DMS114 treated with DMSO at 0.1 percent for 48 hours (cell line): Measurements from ENCODE around the gene TBCE.
"Not testable (repeated sequence)": the region's sequence is repeated elsewhere in the genome, so short reads cannot be mapped to it uniquely, and the experiment has no call there.

Source experiments
- DNase-seq: peaks from one replicate; lab custom pipeline; 2025; ENCODE audit not compliant: unreplicated experiment; lab: John Stamatoyannopoulos, UW

The TBCE gene

DNA sequence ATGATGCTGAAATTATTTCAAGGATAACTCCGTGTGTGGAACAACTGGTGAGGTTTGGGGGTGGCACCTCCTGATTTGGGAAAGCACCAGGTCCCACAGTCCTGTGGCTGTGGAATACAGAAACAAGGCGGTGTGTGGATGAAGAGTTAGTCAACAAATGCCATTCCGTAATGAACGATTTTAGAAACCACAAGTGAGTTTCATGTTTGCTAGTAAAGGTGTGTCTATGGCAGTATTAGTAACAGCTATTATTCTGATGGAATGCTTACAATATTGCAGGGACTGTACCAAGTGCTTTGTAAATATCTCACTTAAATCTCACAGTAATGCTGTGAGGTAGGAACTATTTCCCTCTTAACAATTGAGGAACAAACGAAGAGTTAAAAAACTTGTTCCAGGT, 83.2 kb downstream of the TBCE start:
- DNase-seq: no peak

DNA sequence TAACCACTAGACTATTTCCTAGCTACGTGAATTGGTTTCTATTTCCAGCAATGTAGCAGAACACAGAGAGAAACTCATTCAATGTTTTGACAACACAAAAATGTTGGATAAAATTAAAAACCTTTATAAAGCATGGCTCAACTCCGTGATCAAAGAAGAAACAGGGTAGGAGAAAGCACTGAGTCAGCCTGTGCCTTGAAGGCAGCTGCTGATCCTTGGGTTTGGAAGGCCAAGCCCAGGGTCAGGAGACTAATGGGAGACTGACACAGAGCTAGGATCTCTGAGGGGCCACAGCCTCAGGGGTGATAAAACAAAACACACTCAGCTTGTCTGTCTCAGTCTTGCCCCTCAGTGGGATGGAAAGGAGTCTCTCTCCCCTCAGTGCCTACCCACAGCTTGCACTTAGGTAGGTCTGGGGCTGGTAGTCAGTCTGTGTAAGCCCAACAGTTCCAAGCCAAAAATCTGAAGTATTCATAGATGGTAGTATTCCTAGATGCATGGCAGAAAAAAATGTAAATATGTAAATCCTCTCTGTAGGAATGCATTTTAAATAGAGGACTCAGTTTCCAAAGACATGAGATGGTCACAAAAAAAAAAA, 83.8 kb downstream of the TBCE start:
- DNase-seq: no peak

DNA sequence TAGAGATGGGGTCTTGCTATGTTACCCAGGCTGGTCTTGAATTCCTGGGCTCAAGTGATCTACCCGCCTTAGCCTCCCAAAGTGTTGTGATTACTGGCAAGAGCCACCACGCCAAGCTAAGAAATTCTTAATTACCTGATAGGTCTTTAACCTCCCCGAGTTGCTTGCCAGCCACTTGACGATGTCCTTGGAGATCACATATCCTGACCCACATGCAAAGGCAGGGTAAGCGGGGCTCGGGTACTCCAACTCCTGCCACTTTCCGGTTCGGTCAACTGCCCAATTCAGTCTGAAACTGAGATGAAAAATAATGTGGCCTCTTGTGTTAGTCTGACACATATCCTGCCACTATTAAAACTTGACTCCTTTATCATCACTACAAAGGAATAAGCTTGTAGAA, 86.8 kb downstream of the TBCE start:
- no peak for DNase-seq

DNA sequence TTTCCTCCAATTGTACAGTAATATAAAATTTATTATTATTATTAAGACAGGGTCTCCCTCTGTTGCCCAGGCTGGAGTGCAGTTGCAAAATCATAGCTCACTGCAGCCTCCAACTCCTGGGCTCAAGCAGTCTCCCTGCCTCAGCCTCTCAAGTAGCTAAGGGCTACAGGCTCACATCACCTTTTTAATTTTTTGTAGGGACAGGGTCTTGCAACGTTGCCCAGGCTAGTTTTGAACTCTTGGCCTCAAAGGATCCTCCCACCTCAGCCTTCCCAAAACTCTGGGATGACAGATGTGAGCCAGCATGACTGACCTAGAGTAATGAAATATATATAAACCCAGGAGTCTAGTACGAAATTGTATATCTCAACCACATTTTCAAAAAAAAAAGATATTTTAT, 87.9 kb downstream of the TBCE start:
- no peak for DNase-seq

DNA sequence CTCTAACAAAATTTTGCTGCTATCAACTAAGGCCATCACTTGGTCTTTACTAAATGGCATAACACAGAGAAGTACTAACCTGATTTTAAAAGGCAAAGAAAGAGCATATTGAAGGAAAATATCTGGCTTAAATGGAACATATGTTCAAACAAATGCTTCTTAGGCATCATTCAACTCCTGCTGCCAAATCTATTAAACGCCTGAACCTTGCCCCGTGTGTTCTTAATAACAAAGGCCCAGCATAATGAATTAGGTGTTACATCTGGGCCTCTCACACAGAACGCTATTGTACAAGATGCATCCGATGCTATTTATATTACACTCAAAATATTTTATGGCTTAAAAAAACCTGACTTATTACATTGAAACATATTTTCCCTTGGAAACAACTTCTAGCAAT, 88.6 kb downstream of the TBCE start:
- DNase-seq: no peak

DNA sequence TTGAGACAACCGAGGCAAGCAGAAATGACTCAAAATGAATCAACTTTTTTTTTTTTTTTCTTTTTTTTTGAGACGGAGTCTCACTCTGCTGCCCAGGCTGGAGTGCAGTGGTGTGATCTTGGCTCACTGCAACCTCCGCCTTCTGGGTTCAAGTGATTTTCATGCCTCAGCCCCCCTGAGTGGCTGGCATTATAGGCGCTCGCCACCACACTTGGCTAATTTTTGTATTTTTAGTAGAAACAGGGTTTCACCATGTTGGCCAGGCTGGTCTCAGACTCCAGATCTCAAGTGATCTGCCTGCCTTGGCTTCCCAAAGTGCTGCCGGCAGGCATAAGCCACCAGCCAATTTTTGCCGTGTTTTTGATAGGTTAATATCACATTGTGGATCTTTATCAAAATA, 90.6 kb downstream of the TBCE start:
- DNase-seq: not testable (repeated sequence)

DNA sequence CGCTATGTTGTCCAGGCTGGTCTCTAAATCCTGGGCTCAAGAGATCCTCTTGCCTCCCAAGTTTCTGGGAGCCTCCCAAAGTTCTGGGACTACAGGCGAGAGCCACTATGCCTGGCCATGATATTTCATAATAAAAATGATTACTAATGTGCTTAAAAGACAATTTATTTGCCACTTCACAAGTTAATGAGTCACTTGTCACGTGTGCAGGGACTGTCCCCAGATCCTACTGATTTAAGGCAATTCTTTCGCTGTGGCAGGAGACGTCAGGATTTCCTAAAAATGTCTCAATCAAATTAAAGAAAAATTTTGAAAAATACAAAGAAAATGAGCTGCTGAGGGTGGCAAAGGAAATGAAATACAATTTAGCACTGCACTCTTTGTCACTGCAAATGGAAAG, 93.5 kb downstream of the TBCE start:
- DNase-seq: no peak

DNA sequence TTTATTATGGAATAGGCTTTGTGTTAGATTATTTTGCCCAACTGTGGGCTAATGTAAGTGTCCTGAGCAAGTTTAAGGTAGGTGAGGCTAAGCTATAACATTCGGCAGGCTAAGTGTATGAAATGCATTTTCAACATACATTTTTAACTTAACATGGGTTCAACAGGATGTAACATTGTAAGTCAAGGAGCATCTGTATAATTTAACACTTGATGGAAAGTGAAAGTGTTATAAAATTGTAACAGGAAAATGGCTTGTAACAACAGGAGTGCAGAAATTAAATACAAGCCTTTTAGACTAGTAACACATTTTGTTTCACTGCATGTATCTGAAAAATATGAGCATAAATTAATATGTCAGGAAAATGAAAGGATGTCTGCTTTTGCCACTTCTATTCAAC, 94.7 kb downstream of the TBCE start:
- no peak for DNase-seq

DNA sequence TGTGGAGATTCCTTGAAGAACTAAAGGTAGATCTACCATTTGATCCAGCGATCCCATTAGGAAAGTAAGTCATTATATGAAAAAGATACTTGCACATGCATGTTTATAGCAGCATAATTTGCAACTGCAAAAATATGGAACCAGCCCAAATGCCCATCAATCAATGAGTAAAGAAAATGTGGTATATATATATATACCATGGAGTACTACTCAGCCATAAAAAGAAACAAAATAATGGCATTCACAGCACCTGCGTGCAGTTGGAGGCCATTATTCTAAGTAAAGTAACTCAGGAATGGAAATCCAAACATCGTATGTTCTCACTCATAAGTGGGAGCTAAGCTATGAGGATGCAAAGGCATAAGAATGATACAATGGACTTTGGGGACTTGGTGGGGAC, 95.6 kb downstream of the TBCE start:
- not testable (repeated sequence) for DNase-seq

DNA sequence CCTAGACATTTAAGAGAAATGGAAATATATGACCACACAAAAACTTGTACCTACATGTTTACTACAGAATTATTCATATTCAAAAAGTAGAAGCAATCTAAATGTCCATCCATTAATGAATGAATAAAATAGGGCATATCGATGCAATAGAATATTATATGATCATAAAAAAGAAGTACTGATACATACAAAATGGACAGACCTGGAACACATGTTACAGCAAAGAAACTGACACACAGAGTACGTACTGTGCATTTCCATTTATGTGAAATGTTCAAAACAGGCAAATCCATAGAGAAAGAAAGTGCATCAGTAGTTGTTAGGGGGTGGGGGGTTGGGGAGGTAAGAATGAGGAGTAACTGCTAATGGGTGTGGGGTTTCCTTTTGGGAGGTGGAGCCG, 97.8 kb downstream of the TBCE start:
- DNase-seq: no peak

DNA sequence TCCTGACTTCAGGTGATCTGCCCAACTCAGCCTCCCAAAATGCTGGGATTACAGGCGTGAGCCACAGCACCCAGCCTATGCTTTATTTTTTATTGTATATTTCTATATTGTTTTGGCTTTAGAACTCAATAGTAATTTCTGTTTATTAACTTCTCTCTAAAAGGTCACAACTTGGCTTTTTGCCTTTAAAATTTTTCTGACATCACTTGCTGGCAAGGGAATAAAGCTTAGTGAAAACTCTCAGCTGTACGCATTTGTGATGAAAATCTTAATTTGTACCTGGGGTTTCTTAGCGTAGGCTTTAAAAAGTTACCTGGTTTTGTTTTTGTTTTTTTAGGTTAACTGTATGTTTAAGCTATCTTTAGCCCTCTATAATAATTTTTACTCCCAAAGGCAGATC, 100.8 kb downstream of the TBCE start:
- no peak for DNase-seq

DNA sequence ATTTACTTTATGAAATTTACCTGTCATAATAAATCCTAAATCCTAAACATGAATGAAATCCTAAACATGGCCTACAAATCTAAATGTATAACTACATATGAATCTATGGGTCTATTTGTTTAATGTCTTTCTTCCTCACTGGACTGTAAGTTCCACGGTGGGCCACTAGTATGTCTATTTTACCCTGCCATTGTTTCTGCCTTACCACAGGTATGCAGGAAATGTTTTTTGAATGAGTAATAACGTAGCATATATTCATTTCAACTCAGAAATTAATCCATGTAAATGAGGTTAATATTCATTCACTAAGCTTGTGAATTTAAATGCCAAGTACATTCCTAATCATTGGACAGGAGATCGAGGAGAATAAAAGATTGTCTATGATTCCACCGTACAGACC, 101.7 kb downstream of the TBCE start:
- no peak for DNase-seq

DNA sequence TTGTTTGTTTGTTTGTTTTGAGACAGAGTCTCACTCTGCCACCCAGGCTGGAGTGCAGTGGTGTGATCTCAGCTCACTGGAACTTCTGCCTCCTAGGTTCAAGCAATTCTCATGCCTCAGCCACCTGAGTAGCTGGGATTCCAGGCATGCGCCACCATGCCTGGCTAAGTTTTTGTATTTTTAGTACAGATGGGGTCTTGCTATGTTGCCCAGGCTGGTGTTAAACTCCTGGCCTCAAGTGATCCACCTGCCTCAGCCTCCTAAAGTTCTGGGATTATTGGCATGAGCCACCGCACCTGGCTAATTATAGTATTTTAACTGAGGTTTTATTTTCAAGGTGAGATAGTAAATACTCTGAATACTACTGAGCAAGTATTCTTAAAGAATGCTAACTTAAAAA, 102.7 kb downstream of the TBCE start:
- DNase-seq: not testable (repeated sequence)

DNA sequence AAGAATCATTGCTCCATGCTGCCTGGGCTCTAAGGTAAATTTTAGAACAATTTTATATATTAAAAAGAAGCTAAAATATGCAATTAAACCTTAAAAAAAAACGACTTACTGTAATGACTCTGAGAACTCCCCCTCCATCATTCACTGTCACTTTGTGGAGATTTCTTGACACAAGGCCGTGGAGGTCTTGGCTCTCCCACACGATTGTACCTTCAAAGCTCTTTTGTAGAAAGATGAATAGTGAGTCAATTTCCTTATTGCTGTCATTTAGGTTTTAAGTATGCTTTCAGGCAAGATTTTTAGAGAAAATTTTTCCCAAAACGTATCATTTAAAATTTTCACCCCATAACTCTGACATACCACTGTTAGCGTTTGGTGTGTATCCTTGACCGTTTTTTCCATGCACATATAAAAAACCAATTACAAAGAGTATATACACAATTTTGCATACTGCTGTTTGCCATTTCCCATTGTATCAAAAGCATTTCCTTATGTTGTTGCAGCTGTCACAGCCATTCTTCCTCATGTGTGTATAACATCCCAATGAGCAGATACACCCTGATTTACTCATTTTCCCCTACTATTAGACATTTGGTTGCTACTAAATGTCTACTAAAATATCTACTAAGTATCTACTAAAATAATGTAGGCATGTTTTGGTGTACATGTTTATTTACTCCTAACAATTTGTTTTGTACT, 103.7 kb downstream of the TBCE start:
- DNase-seq: no peak

DNA sequence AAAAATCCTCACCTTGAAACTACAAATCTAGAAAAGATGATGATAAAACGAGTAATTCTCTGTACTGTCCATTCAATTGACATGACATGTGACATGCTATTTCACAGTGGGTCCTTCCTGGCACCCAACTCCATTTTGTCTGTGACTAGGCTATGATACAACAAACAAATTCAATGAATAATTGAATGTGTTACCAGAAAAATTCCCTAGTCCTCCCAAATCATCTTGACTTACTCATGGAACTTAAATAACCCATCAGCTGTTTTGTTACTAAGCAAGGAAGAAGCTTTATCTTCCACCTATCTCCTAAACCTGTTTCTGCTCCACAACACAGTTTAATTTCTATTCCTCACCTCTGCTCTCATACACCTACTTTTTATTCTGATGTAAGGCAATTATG, 106.6 kb downstream of the TBCE start:
- DNase-seq: no peak

DNA sequence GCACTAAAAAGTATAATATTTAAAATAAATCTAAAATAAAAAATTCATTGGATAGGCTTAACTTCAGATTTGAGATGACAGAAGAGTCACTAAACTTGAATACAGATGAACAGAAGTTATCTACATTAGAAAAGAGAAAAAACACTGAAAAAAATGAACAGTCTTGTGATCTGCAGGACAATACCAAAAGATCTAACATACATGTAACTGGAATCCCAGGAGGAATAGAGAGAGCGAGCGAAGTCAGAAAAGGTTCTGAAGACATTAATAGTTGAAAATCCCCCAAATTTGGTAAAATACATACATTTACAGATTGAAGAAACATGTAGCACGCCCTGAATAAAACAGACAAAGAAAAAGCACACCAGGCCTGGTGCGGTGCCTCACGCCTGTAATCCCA, 115.9 kb downstream of the TBCE start:
- no peak for DNase-seq

DNA sequence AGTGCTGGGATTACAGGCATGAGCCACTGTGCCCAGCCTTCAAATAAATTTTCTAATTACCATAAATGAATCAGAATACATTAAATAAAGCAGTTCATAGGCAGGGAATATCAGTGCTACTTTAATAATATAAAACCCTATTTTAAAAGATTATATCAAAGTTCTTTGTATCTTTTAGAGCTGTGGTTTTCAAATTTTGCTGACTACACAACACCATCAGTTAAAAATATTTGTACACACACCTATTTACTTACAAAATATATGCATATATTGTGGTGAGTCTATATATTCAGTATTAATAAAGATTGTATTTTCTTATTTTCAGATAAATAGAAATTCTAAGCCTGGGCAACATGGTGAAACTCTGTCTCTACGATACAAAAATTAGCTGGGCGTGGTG, 118.3 kb downstream of the TBCE start:
- DNase-seq: no peak

DNA sequence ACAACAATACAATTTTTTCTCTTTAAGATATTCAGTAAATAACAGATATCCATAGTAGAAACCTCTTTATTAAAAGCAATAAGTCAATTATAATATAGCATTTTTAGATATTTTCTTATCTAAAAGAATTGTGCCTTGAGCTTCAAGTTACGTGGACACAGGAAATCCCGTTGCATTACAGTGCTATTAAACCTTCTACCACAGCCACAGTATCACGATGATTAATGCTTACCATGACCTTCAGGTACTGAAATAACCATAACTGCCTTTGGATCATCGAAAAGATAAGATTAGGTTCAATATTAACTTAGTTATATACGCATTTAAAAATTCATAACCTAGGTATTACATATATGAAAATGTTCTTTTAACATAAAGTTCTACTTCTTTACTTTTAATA, 119.1 kb downstream of the TBCE start:
- no peak for DNase-seq

DNA sequence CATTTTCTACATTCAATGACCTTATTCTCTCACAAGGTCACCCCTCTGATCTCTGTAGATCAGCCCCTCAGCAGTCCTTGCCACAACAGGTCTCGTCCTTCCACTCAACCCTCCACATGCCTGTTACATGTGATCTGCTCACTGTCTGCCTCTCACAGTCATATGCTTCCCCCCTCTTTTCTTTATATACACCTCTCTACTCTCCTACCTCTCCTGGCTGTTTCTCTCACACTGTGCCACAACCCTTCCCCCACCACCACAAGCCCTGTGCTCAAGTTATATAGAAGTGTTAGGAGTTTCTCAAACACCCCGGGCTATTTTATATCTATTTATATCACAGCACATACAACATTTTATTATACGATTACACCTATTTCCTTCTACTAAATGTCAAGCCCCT, 124.4 kb downstream of the TBCE start:
- DNase-seq: no peak

DNA sequence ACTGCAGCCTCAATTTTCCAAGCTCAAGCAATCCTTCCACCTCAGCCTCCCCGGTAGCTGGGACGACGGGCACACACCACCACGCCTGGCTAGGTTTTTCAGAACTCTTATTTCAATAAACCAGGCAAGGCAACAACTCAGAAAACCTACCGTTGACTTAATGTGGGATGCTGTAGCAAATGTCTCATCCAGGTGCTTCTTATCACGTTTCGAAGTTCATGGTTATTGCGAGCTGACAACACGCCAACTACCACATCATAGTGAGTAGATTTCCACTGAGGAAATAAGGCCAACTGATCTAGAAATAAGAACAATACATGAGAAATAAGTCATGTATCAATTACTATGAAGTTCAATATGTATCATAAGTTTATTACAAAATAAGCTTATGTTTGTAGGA, 127.3 kb downstream of the TBCE start:
- DNase-seq: no peak

DNA sequence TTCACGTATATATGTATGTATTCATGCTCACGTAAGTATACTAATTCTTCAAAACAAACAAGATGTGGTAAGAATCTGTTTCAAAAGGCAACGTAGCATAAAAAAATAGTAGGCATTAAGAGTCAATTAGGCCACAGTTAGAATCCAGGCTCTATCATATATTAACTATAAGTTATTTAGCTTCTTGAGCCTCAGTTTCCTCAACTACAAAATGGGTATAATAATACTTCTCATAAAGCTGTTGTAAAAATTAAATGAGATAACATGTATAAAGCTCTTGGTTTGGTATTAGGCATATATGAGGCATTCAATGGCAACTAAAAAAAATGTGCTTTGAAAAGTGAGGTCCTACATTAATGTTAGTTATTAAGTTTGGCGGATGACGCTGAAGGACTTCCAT, 127.8 kb downstream of the TBCE start:
- DNase-seq: no peak

DNA sequence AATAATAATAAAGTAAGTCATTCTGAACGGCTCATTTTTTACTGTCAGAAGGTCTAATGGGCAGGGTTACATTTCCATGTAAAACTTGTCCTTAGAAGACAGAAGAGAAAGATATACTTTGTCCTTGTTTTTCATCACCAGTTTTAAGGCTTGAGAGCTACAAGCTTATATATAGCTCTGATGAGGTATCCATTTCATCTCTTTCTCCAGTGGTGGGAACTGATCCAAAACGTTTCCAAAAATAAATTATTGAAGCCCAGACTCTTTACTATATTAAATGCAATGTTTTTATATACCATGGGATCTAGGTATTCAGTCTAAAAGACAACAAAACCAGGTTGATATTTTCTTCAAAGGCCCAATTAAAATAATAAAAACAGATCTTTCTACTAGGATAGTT, 128.3 kb downstream of the TBCE start:
- DNase-seq: no peak

DNA sequence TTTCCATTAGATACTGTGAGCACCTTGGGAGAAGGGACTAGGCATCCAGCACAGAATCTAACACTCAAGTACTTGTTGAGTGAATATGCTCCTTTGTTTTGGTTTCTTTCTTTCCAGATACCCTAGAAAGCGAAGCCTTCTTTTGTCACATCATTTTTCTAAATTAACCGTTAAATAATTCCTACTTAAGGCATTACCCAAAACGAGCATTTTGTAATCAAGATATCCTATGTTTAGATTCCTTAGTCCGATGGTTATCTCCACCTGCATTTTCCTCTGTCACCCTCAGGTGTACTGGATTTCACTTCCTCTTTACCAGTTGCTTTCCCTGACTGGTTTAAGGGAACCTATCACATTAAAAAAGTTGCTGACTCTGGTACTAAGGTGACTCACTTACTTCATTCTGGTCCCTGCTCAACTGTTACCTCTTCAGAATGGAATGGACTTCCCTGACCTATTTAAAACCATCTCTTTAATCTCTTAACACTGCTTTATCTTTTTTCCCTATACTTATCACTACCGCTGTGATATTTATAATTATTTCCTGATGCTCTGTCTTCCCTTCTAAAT, 133.8 kb downstream of the TBCE start:
- DNase-seq: no peak
